Neutrophil (primary cell): Measurements from ENCODE around the gene SLC5A10.

ENCODE experiments used
- H3K27ac ChIP-seq: fragments of 200-600 bp; sonication (generic); 2 replicates; pipeline ENCODE4 v1.5.1; 2016; ENCODE audit warnings: mild to moderate bottlenecking, moderate library complexity
- H3K27me3 ChIP-seq: fragments of 200-600 bp; sonication (generic); 2 replicates; pipeline ENCODE4 v1.6.0; 2016; ENCODE audit warnings: mild to moderate bottlenecking
- H3K36me3 ChIP-seq: fragments of 200-600 bp; sonication (generic); 2 replicates; pipeline ENCODE4 v1.5.1; 2017
- H3K4me1 ChIP-seq, 2 experiments: fragments of 200-600 bp in 1 of 2; sonication (generic) in 1 of 2; 1 replicate in 1 of 2; 2 replicates in 1 of 2; pipeline versions ENCODE4 v1.5.1 to v1.6.1; 2013 to 2016; ENCODE audit warnings: low read depth in 1 of 2, low read length in 1 of 2, mild to moderate bottlenecking in 1 of 2, moderate library complexity in 1 of 2; ENCODE audit not compliant: control insufficient read depth in 1 of 2, insufficient read depth in 1 of 2
- H3K4me3 ChIP-seq, 2 experiments: fragments of 200-600 bp in 1 of 2; sonication (generic) in 1 of 2; 1 replicate in 1 of 2; 2 replicates in 1 of 2; pipeline ENCODE4 v1.5.1; 2013 to 2016; ENCODE audit warnings: low read depth in 1 of 2, low read length in 1 of 2, mild to moderate bottlenecking in 1 of 2, moderate library complexity in 1 of 2
- H3K9me3 ChIP-seq: fragments of 200-600 bp; sonication (generic); 2 replicates; pipeline ENCODE4 v1.5.1; 2016
- CTCF ChIP-seq: fragments of 200-600 bp; sonication (generic); IDR thresholded peaks from 2 replicates; pipeline ENCODE4 v1.5.1; 2016; ENCODE audit warnings: antibody characterized with exemption

SLC5A10 gene

GRCh38 chr17:18999394-18999793 lies 47.4 kb downstream of the SLC5A10 start:
- Histone ChIP-seq H3K9me3 (no peaks in the 10 kb centered on the region), H3K27me3 (peaks cover 41% of the 10 kb centered on the region), H3K27ac (no peak overlapping the region), H3K4me1 (peaks cover 3 to 7% of the 10 kb centered on the region in 2 experiments), H3K4me3 (no peak overlapping the region), H3K36me3 (no peaks in the 10 kb centered on the region)
- no peak for TF ChIP-seq CTCF

- Histone ChIP-seq H3K36me3 (no peaks in the 10 kb centered on the region), H3K4me3 (no peak overlapping the region), H3K9me3 (no peaks in the 10 kb centered on the region), H3K4me1 (peaks cover 3 to 7% of the 10 kb centered on the region in 2 experiments), H3K27me3 (peaks cover 46% of the 10 kb centered on the region), H3K27ac (no peak overlapping the region)
- no peak for TF ChIP-seq CTCF
Observed at GRCh38 chr17:18999911-19000310, 47.9 kb downstream of the SLC5A10 start.

DNA sequence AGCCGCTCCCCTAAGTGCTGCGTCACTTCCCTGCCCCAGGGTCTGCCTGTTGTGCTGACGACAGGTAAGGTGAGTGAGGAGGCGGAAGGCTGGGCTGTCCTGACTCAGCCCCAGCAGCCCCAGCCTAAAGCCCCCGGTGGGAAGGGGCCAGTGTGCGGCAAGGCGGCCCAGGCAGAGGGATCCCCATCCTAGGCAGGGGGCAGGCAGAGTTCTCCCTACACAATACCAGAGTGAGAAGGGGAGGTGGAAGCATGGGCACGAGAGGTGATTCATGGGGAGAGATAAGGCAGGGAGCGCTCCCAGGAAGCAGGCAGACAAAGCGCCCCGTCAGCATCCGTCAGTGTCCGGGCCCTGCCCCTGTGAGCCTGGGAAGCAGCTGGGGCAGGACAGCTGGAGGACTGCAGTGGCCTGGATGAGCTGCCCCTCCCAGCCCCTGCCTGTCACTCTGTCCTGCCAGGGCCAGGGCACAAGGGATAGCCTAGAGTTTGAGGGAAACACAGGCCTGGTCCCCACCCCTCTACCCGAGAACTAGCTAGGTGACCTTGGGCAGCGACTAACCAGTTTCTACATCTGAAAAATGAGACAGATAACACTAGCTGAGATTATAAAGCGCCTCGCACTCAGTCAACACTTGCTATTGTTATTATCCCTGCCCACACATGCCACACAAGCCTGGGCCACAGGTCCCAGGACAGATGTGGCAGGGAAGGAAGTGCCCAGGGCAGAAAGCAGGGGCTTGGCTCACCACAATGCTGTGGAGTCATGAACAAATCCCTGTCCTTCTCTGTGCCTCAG lies 48.8 kb downstream of the SLC5A10 start:
- TF ChIP-seq CTCF = no peak
- Histone ChIP-seq H3K27me3 (peaks cover 54% of the 10 kb centered on the region), H3K27ac (no peak overlapping the region), H3K36me3 (no peaks in the 10 kb centered on the region), H3K4me1 (peaks cover 3 to 7% of the 10 kb centered on the region in 2 experiments), H3K4me3 (no peak overlapping the region), H3K9me3 (no peaks in the 10 kb centered on the region)

- H3K4me1 ChIP-seq = peaks cover 3 to 7% of the 10 kb centered on the region in 2 experiments
- no peak overlapping the region for H3K27ac ChIP-seq
- H3K4me3 ChIP-seq = no peak overlapping the region
- peaks cover 67% of the 10 kb centered on the region for H3K27me3 ChIP-seq
- no peak for TF ChIP-seq CTCF
- H3K36me3 ChIP-seq = no peaks in the 10 kb centered on the region
- no peaks in the 10 kb centered on the region for H3K9me3 ChIP-seq
Observed at GRCh38 chr17:19001907-19002590, 50.1 kb downstream of the SLC5A10 start.

DNA sequence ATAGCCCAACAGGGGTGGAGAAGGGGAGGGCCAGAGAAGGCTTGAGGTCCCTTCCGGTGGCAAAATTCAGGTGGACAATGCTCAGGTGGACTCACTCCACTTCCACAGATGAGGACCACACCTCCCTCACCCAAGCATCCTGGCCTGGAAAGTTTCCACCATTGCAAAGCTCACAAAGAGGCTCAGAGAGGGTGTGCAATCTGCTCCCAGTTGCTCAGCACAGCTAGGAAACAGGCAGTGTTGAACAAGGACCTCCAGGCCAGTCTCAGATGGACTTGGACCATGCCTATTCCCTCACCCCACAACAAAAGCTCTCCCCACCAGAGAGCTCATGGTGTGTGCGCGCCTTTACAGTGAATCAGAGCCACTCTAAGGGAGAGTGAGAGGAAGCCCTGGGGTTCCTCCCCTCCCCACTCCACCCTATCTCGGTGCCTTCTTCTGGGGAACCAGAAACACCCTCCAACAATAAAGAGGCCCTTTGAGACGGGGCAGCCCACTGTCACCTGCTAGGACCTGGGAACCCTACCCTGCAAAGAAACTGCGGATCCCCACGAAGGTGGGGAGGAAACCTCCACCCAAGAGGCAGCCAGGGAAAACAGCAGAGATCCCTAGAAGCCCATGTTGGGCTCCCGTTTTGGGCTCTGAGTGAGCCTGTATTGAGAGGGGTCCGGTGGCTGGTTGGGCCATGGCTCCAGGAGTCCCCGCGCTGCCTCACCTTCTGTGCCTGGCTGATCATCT lies 51.0 kb downstream of the SLC5A10 start:
- no peaks in the 10 kb centered on the region for H3K36me3 ChIP-seq
- peaks cover 3 to 7% of the 10 kb centered on the region in 2 experiments for H3K4me1 ChIP-seq
- H3K4me3 ChIP-seq = no peak overlapping the region
- H3K9me3 ChIP-seq = no peaks in the 10 kb centered on the region
- no peak overlapping the region for H3K27ac ChIP-seq
- H3K27me3 ChIP-seq = peaks cover 72% of the 10 kb centered on the region
- no peak for TF ChIP-seq CTCF
